OCI-LY1 (cell line): ENCODE data around the gene CCSAP.

Experiments
- H2AFZ ChIP-seq: fragments of 200-600 bp; sonication (generic), shearing (Covaris generic); 2 replicates; pipeline ENCODE4 v1.6.0; 2014; ENCODE audit warnings: antibody characterized with exemption, mild to moderate bottlenecking, low read length
- H3F3A ChIP-seq: fragments of 200-600 bp; sonication (generic), shearing (Covaris generic); 2 replicates; pipeline ENCODE4 v1.6.0; 2014; ENCODE audit warnings: mild to moderate bottlenecking, antibody characterized with exemption, low read length, moderate library complexity; ENCODE audit not compliant: insufficient read depth
- H3K27ac ChIP-seq: fragments of 200-600 bp; sonication (generic); 2 replicates; pipeline ENCODE4 v1.5.1; 2014; ENCODE audit warnings: low read length, mixed run types, mild to moderate bottlenecking, low read depth; ENCODE audit not compliant: poor library complexity, severe bottlenecking
- H3K27me3 ChIP-seq: fragments of 200-600 bp; sonication (generic); 2 replicates; pipeline ENCODE4 v1.6.0; 2014; ENCODE audit warnings: antibody characterized with exemption, mild to moderate bottlenecking, low read length, moderate library complexity; ENCODE audit not compliant: insufficient read depth
- H3K36me3 ChIP-seq: fragments of 200-600 bp; sonication (generic); 2 replicates; pipeline ENCODE4 v1.6.1; 2014; ENCODE audit warnings: mild to moderate bottlenecking, antibody characterized with exemption, low read length, moderate library complexity, mixed read lengths; ENCODE audit not compliant: insufficient read depth
- H3K4me1 ChIP-seq: fragments of 200-600 bp; sonication (generic); 2 replicates; pipeline ENCODE4 v1.5.1; 2014; ENCODE audit warnings: mild to moderate bottlenecking, low read length, moderate library complexity; ENCODE audit not compliant: insufficient read depth, severe bottlenecking
- H3K4me2 ChIP-seq: fragments of 200-600 bp; sonication (generic), shearing (Covaris generic); 2 replicates; pipeline ENCODE4 v1.6.1; 2014; ENCODE audit warnings: low read length
- H3K4me3 ChIP-seq: fragments of 200-600 bp; sonication (generic); 2 replicates; pipeline ENCODE4 v1.5.1; 2014; ENCODE audit warnings: low read length, low read depth, mild to moderate bottlenecking, mixed read lengths; ENCODE audit not compliant: poor library complexity, severe bottlenecking
- H3K79me2 ChIP-seq: fragments of 200-600 bp; shearing (Covaris generic); 2 replicates; pipeline ENCODE4 v1.6.1; 2016; ENCODE audit warnings: mixed run types, low read length, mixed read lengths; ENCODE audit not compliant: insufficient read depth
- H3K9ac ChIP-seq: fragments of 200-600 bp; sonication (generic), shearing (Covaris generic); 2 replicates; pipeline ENCODE4 v1.6.1; 2014; ENCODE audit warnings: mild to moderate bottlenecking, low read length, mixed read lengths
- H3K9me2 ChIP-seq: fragments of 200-600 bp; sonication (generic), shearing (Covaris generic); 2 replicates; pipeline ENCODE4 v1.6.1; 2014; ENCODE audit warnings: low read depth, mild to moderate bottlenecking, low read length, mixed read lengths
- H3K9me3 ChIP-seq: fragments of 200-600 bp; shearing (Covaris generic); 2 replicates; pipeline ENCODE4 v1.6.1; 2014; ENCODE audit warnings: low read length, mixed read lengths
- H4K20me1 ChIP-seq: fragments of 200-600 bp; sonication (generic), shearing (Covaris generic); 2 replicates; pipeline ENCODE4 v1.6.0; 2016; ENCODE audit warnings: mild to moderate bottlenecking, low read length; ENCODE audit not compliant: insufficient read depth
- EZH2 ChIP-seq: fragments of 200-600 bp; sonication (generic), shearing (Covaris generic); IDR thresholded peaks from 2 replicates; pipeline ENCODE4 v1.8.0; 2017; ENCODE audit warnings: borderline replicate concordance, mixed run types, mild to moderate bottlenecking, antibody characterized with exemption, low read length, moderate library complexity, mixed read lengths
- TF ChIP-seq, protein P1 (sequence below): fragments of 200-600 bp; sonication (generic), shearing (Covaris generic); IDR thresholded peaks from 2 replicates; pipeline ENCODE4 v1.5.1; 2017; ENCODE audit warnings: mild to moderate bottlenecking, antibody characterized with exemption, low read length, moderate library complexity, mixed read lengths

Gene CCSAP, protein sequence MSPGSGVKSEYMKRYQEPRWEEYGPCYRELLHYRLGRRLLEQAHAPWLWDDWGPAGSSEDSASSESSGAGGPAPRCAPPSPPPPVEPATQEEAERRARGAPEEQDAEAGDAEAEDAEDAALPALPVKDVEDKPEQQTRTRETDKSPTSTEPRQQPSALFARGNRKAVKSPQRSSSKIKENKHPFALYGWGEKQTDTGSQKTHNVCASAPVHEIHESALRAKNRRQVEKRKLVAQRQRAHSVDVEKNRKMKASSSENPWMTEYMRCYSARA

DNA sequence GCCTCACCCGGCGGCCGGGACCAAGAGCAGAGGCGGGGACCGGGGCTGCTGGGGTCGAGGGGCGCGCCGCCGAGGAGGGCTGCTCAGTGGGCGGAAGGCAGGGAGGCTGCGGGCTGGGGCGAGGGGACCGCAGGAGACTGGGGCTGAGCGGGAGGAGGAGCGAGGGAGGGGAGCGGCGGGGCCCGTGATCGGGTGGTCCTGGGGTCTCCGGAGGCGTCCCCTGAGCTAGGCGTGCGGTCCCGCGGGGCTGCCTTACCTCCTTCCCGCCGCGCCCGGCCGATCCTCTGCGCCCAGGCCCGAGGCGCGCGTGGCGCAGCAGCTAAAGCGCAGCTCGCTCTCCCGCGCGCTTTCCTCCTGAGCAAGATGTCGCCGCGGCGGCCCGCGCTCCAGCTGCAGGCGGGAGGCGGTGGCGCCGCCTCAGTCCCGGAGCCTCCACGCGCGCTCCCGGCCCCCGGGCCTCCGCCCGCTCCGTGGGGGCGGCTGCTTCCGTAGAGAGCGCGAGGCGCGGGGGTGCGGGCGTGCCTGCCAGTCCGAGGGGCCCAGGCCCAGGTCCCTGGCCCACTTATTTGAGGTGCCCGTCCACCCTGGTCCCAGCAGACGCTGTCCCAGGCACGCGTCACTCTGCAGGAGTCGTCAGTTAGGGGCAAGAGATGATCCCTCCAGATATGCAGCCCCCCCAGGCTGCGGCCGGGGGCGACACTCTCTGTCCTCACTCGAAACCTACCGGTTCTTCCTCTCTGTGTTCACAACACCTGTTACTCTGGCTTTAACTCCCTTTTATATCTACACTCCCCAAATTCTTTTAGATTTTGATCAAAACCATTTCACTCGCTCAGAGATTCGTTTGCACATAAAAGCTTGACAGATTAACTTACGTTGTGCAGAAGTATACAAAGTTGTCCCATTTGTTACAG lies at the start of gene CCSAP:
Gene CCSAP (minus strand): TSS at position 392 of the 914 bp plus-strand sequence. CDS start 582 bp downstream, outside the sequence.
- Histone ChIP-seq H3K27me3 (peaks cover 6% of the 10 kb centered on the region; the same call in 1 of the 2 replicates), H3K4me1 (peaks cover 42% of the 10 kb centered on the region), H3K36me3 (no peaks in the 10 kb centered on the region; the same call in 1 of the 2 replicates), H3K4me3 (peak within 1 kb of the TSS; percentile 74), H3F3A (no peaks in the 10 kb centered on the region), H4K20me1 (no peaks in the 10 kb centered on the region), H3K9me2 (no peaks in the 10 kb centered on the region), H2AFZ (no peak within 1 kb of the TSS), H3K9me3 (no peaks in the 10 kb centered on the region), H3K79me2 (peaks cover 22% of the 10 kb centered on the region), H3K27ac (peak within 1 kb of the TSS; percentile 61), H3K4me2 (peak within 1 kb of the TSS; percentile 68), H3K9ac (peak within 1 kb of the TSS; percentile 76)
- TF ChIP-seq, protein P1, sequence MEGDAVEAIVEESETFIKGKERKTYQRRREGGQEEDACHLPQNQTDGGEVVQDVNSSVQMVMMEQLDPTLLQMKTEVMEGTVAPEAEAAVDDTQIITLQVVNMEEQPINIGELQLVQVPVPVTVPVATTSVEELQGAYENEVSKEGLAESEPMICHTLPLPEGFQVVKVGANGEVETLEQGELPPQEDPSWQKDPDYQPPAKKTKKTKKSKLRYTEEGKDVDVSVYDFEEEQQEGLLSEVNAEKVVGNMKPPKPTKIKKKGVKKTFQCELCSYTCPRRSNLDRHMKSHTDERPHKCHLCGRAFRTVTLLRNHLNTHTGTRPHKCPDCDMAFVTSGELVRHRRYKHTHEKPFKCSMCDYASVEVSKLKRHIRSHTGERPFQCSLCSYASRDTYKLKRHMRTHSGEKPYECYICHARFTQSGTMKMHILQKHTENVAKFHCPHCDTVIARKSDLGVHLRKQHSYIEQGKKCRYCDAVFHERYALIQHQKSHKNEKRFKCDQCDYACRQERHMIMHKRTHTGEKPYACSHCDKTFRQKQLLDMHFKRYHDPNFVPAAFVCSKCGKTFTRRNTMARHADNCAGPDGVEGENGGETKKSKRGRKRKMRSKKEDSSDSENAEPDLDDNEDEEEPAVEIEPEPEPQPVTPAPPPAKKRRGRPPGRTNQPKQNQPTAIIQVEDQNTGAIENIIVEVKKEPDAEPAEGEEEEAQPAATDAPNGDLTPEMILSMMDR, result no peak
- no peak for TF ChIP-seq EZH2

DNA sequence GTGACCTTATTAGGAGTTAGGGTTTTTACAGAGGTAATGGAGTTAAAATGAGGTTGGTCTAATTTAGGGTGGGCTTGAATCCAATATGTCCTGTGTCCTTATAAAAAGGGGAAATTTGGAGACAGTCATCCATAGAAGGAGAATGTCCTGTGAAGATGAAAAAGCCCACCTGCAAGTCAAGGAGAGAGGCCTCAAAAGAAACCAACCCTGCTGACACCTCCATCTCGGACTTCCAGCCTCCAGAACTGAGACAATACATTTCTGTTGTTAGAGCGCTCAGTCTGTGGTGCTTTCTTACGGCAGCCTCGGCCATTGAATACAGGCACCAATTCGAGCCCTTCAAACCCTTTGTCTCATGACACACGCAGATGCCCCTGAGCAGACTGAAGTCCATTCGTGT lies 47.3 kb upstream of the CCSAP start:
- no peaks in the 10 kb centered on the region for H3F3A ChIP-seq
- H3K27ac ChIP-seq, result no peak overlapping the region
- H3K27me3 ChIP-seq, result no peaks in the 10 kb centered on the region; the same call in 1 of the 2 replicates
- no peak overlapping the region for H2AFZ ChIP-seq
- H3K4me2 ChIP-seq, result no peak overlapping the region
- H3K4me1 ChIP-seq, result no peaks in the 10 kb centered on the region
- no peaks in the 10 kb centered on the region for H3K9me2 ChIP-seq
- H3K36me3 ChIP-seq, result no peaks in the 10 kb centered on the region
- no peaks in the 10 kb centered on the region for H4K20me1 ChIP-seq
- H3K9ac ChIP-seq, result no peak overlapping the region
- no peaks in the 10 kb centered on the region for H3K9me3 ChIP-seq
- H3K79me2 ChIP-seq, result no peaks in the 10 kb centered on the region
- no peak overlapping the region for H3K4me3 ChIP-seq
- TF ChIP-seq, protein P1, result no peak
- no peak for TF ChIP-seq EZH2

GRCh38 chr1:229388897-229389580 lies 46.2 kb upstream of the CCSAP start:
- H3K9me3 ChIP-seq, result no peaks in the 10 kb centered on the region
- no peaks in the 10 kb centered on the region for H3F3A ChIP-seq
- no peaks in the 10 kb centered on the region for H3K9me2 ChIP-seq
- no peaks in the 10 kb centered on the region for H3K4me1 ChIP-seq
- H3K9ac ChIP-seq, result no peak overlapping the region
- no peak overlapping the region for H3K4me2 ChIP-seq
- H3K36me3 ChIP-seq, result no peaks in the 10 kb centered on the region
- H3K4me3 ChIP-seq, result no peak overlapping the region
- no peaks in the 10 kb centered on the region for H3K79me2 ChIP-seq
- TF ChIP-seq EZH2, result no peak
- no peak overlapping the region for H2AFZ ChIP-seq
- no peaks in the 10 kb centered on the region; the same call in 1 of the 2 replicates for H3K27me3 ChIP-seq
- H4K20me1 ChIP-seq, result no peaks in the 10 kb centered on the region
- no peak overlapping the region for H3K27ac ChIP-seq
